Gastrocnemius medialis (tissue), 4 donors: Measurements from ENCODE around the gene CREBL2. TPM values are rescaled to one million over a fixed set of nuclear protein-coding genes. Genes with fewer than 3 reads are reported as not detected.
"Not testable (repeated sequence)": the region's sequence is repeated elsewhere in the genome, so short reads cannot be mapped to it uniquely, and the experiment has no call there.

Experiments used
- ATAC-seq, 2 donors: fragments of 150-250 bp; one replicate each; pipeline ENCODE4 v1.9.1; 2016
- DNase-seq, 2 donors: peaks; one replicate each; pipeline ENCODE4 v3.0.0-alpha.2; 2019
- H3K27ac ChIP-seq, 4 donors: fragments of 200-600 bp; sonication (generic); 1 replicate in 1 of 4; 2 replicates in 3 of 4; pipeline ENCODE4 v1.5.1; 2016 to 2018; ENCODE audit warnings: mild to moderate bottlenecking in 2 of 4, moderate library complexity in 1 of 4
- H3K27me3 ChIP-seq, 3 donors: fragments of 200-600 bp; sonication (generic) in 2 of 3; 1 replicate in 1 of 3; 2 replicates in 2 of 3; pipeline versions ENCODE4 v1.5.1 to v1.6.0; 2016 to 2019; ENCODE audit warnings: mild to moderate bottlenecking in 1 of 3, moderate library complexity in 1 of 3
- H3K36me3 ChIP-seq, 2 donors: fragments of 200-600 bp; sonication (generic) in 1 of 2; one replicate each; pipeline ENCODE4 v1.5.1; 2017 to 2018
- H3K4me1 ChIP-seq, 2 donors: fragments of 200-600 bp; sonication (generic) in 1 of 2; one replicate each; pipeline ENCODE4 v1.5.1; 2016 to 2017; ENCODE audit warnings: mild to moderate bottlenecking in 2 of 2
- H3K4me3 ChIP-seq, 4 donors: fragments of 200-600 bp; sonication (generic) in 3 of 4; 1 replicate in 1 of 4; 2 replicates in 3 of 4; pipeline ENCODE4 v1.5.1; 2016 to 2019; ENCODE audit warnings: mild to moderate bottlenecking in 2 of 4
- H3K9me3 ChIP-seq, 3 donors: fragments of 200-600 bp; sonication (generic) in 2 of 3; 1 replicate in 1 of 3; 2 replicates in 2 of 3; pipeline ENCODE4 v1.5.1; 2016 to 2019
- CTCF ChIP-seq, 5 experiments: fragments of 450-650 bp in 3 of 5; fragments of 200-600 bp in 2 of 5; sonication (generic) in 2 of 5; IDR thresholded peaks in 4 of 5; conservative IDR thresholded peaks in 1 of 5; 1 replicate in 4 of 5; 2 replicates in 1 of 5; pipeline ENCODE4 v1.5.1; 2016 to 2019; ENCODE audit warnings: antibody characterized with exemption in 5 of 5, mild to moderate bottlenecking in 3 of 5, moderate library complexity in 3 of 5
- POLR2A ChIP-seq, 2 donors: fragments of 450-650 bp; IDR thresholded peaks; one replicate each; pipeline ENCODE4 v1.6.1; 2017; ENCODE audit warnings: antibody characterized with exemption in 2 of 2, mild to moderate bottlenecking in 2 of 2, moderate library complexity in 2 of 2
- in situ Hi-C, 4 donors: fragments of 200-750 bp; cut with MboI; loops; one replicate each; pipeline versions ENCODE4 v1.15.0 to v1.8.0; 2017; ENCODE audit warnings: low sequenced_read_pairs in 4 of 4
- intact Hi-C: fragments of 100-400 bp; cut with DNase I; formaldehyde crosslinking; loops from one replicate; pipeline ENCODE4 v1.15.1; 2023; ENCODE audit warnings: low total_unique reads
- total RNA-seq, 4 donors: library from RNA; depleted of rRNA; stranded (reverse); fragments of >200 nt; gene quantifications; one replicate each; pipeline versions ENCODE4 v1.1.0 to v1.2.3, GENCODE V29; 2016

Gene CREBL2
- total RNA-seq, 4 donors from 2014 or later, result 6.3 to 13.6 (median 10.3) TPM

GRCh38 chr12:12612358-12612757, 682 bp downstream of the CREBL2 start:
- intact Hi-C loops (loop anchor here (2.0 to 5.0 kb wide), 4 partner anchors 84 to 345 kb away; partner anchors contain the start of genes GPR19 and LRP6), in situ Hi-C loops (no loop called here)
- Histone ChIP-seq H3K27me3 (no peaks in the 10 kb centered on the region), H3K4me3 (peak overlapping the region; percentile 78 to 90 (median 82)), H3K27ac (peak overlapping the region; percentile 95 to 98 (median 96)), H3K36me3 (no peaks in the 10 kb centered on the region), H3K4me1 (peaks cover 18 to 29% of the 10 kb centered on the region in 2 donors), H3K9me3 (no peaks in the 10 kb centered on the region)
- no peak for TF ChIP-seq CTCF (IDR thresholded peaks at IDR 0.05 in 4 of 5, conservative IDR thresholded peaks at IDR 0.05 in 1 of 5)
- TF ChIP-seq POLR2A (IDR thresholded peaks at IDR 0.05), result no peak
- DNase-seq, result no peak
- no peak for ATAC-seq

GRCh38 chr12:12613344-12613743, 1.7 kb downstream of the CREBL2 start:
- in situ Hi-C loops (no loop called here), intact Hi-C loops (loop anchor here (2.0 to 5.0 kb wide), 4 partner anchors 83 to 346 kb away; partner anchors contain the start of genes GPR19 and LRP6)
- H3K4me3 ChIP-seq, result peak overlapping the region in 1 of 4 donors; percentile 78
- ATAC-seq (no peak), DNase-seq (no peak)
- H3K4me1 ChIP-seq, result peaks cover 18 to 29% of the 10 kb centered on the region in 2 donors
- TF ChIP-seq CTCF (IDR thresholded peaks at IDR 0.05 in 4 of 5, conservative IDR thresholded peaks at IDR 0.05 in 1 of 5) (no peak), POLR2A (IDR thresholded peaks at IDR 0.05) (no peak)
- H3K27ac ChIP-seq, result peak overlapping the region; percentile 95 to 98 (median 96)
- H3K9me3 ChIP-seq, result no peaks in the 10 kb centered on the region
- no peaks in the 10 kb centered on the region for H3K27me3 ChIP-seq
- H3K36me3 ChIP-seq, result no peaks in the 10 kb centered on the region

- H3K4me1 ChIP-seq, result peaks cover 18 to 29% of the 10 kb centered on the region in 2 donors
- H3K4me3 ChIP-seq, result no peak overlapping the region
- no peak for TF ChIP-seq POLR2A (IDR thresholded peaks at IDR 0.05)
- TF ChIP-seq CTCF (IDR thresholded peaks at IDR 0.05 in 4 of 5, conservative IDR thresholded peaks at IDR 0.05 in 1 of 5), result no peak
- no peaks in the 10 kb centered on the region for H3K9me3 ChIP-seq
- DNase-seq (no peak), ATAC-seq (no peak)
- H3K27ac ChIP-seq, result no peak overlapping the region
- in situ Hi-C loops, result no loop called here
- H3K27me3 ChIP-seq, result no peaks in the 10 kb centered on the region
- H3K36me3 ChIP-seq, result no peaks in the 10 kb centered on the region
- intact Hi-C loops, result loop anchor here (5.0 kb wide), 2 partner anchors 107 to 347 kb away; partner anchors contain the start of gene LRP6
Measured at GRCh38 chr12:12614342-12614741, 2.7 kb downstream of the CREBL2 start.

GRCh38 chr12:12616512-12617310, 5.0 kb downstream of the CREBL2 start:
- TF ChIP-seq POLR2A (IDR thresholded peaks at IDR 0.05), result no peak
- TF ChIP-seq CTCF (IDR thresholded peaks at IDR 0.05 in 4 of 5, conservative IDR thresholded peaks at IDR 0.05 in 1 of 5), result no peak
- DNase-seq, result no peak
- intact Hi-C loops (no loop called here), in situ Hi-C loops (no loop called here)
- Histone ChIP-seq H3K9me3 (no peaks in the 10 kb centered on the region), H3K36me3 (no peaks in the 10 kb centered on the region), H3K27me3 (no peaks in the 10 kb centered on the region), H3K4me3 (no peak overlapping the region), H3K27ac (no peak overlapping the region), H3K4me1 (peaks cover 13 to 24% of the 10 kb centered on the region in 2 donors)
- no peak for ATAC-seq

- DNase-seq, intact Hi-C loops, H3K4me3 ChIP-seq, H3K27ac ChIP-seq, H3K9me3 ChIP-seq, in situ Hi-C loops, ATAC-seq, H3K27me3 ChIP-seq, H3K36me3 ChIP-seq: not testable (repeated sequence)
- peaks cover 5 to 18% of the 10 kb centered on the region in 2 donors for H3K4me1 ChIP-seq
Measured at GRCh38 chr12:12618064-12618463, 6.4 kb downstream of the CREBL2 start.
